IPS-18c (cell line): ENCODE measurements around the gene HLA-A.
"Not testable (repeated sequence)": the region's sequence is repeated elsewhere in the genome, so short reads cannot be mapped to it uniquely, and the experiment has no call there.

Experiments
- H3K4me3 ChIP-seq: 2 replicates; pipeline ENCODE4 v1.7.0; 2013; ENCODE audit warnings: low read depth, mild to moderate bottlenecking, low read length, moderate library complexity; ENCODE audit not compliant: insufficient read depth
- H3K9me3 ChIP-seq: one replicate; pipeline ENCODE4 v1.6.1; 2013; ENCODE audit warnings: mild to moderate bottlenecking, low read length, moderate library complexity; ENCODE audit not compliant: control insufficient read depth, insufficient read depth

Gene HLA-A

GRCh38 chr6:29926413-29927274, 15.7 kb upstream of the HLA-A start:
- Histone ChIP-seq H3K4me3 (peak overlapping the region; percentile 59; the same call in 1 of the 2 replicates), H3K9me3 (peaks cover 4% of the 10 kb centered on the region)

GRCh38 chr6:29927275-29927569, 15.1 kb upstream of the HLA-A start:
- no peak overlapping the region for H3K4me3 ChIP-seq

GRCh38 chr6:29927841-29928388, 14.4 kb upstream of the HLA-A start:
- Histone ChIP-seq H3K9me3 (peaks cover 4% of the 10 kb centered on the region), H3K4me3 (no peak overlapping the region)

More at GRCh38 chr6:29927275-29927569, 15.1 kb upstream of the HLA-A start:
- peaks cover 4% of the 10 kb centered on the region for H3K9me3 ChIP-seq

- H3K9me3 ChIP-seq: not testable (repeated sequence)
Observed at GRCh38 chr6:29930047-29930446, 12.3 kb upstream of the HLA-A start.

GRCh38 chr6:29933955-29934354, 8.4 kb upstream of the HLA-A start:
- Histone ChIP-seq H3K9me3 (no peaks in the 10 kb centered on the region), H3K4me3 (no peak overlapping the region; the same call in 1 of the 2 replicates)

More at GRCh38 chr6:29930047-29930446, 12.3 kb upstream of the HLA-A start:
- H3K4me3 ChIP-seq: not testable (repeated sequence)

- H3K9me3 ChIP-seq: no peaks in the 10 kb centered on the region
- H3K4me3 ChIP-seq: no peak overlapping the region
Observed at GRCh38 chr6:29935273-29935955, 6.9 kb upstream of the HLA-A start.

- Histone ChIP-seq H3K4me3 (no peak overlapping the region), H3K9me3 (no peaks in the 10 kb centered on the region)
Observed at GRCh38 chr6:29938746-29939508, 3.4 kb upstream of the HLA-A start.

- H3K9me3 ChIP-seq: no peaks in the 10 kb centered on the region
Observed at GRCh38 chr6:29941016-29941415, 1.3 kb upstream of the HLA-A start.

GRCh38 chr6:29941471-29941870, 861 bp upstream of the HLA-A start:
- H3K4me3 ChIP-seq: no peak overlapping the region
- no peaks in the 10 kb centered on the region for H3K9me3 ChIP-seq

More at GRCh38 chr6:29941016-29941415, 1.3 kb upstream of the HLA-A start:
- no peak overlapping the region for H3K4me3 ChIP-seq

GRCh38 chr6:29941916-29942274, 437 bp upstream of the HLA-A start:
- Histone ChIP-seq H3K9me3 (no peaks in the 10 kb centered on the region), H3K4me3 (no peak overlapping the region; the same call in 1 of the 2 replicates)

GRCh38 chr6:29943053-29943966, 978 bp downstream of the HLA-A start:
- Histone ChIP-seq H3K9me3 (no peaks in the 10 kb centered on the region), H3K4me3 (peak overlapping the region; percentile 56)

GRCh38 chr6:29945281-29945820, 3.0 kb downstream of the HLA-A start:
- Histone ChIP-seq H3K9me3 (no peaks in the 10 kb centered on the region), H3K4me3 (no peak overlapping the region)

GRCh38 chr6:29946223-29947076, 4.1 kb downstream of the HLA-A start:
- H3K4me3 ChIP-seq: no peak overlapping the region
- H3K9me3 ChIP-seq: no peaks in the 10 kb centered on the region

- H3K4me3 ChIP-seq: no peak overlapping the region
Observed at GRCh38 chr6:29947077-29947980, 5.0 kb downstream of the HLA-A start.

GRCh38 chr6:29948277-29948676, 5.9 kb downstream of the HLA-A start:
- Histone ChIP-seq H3K4me3 (no peak overlapping the region), H3K9me3 (no peaks in the 10 kb centered on the region)

More at GRCh38 chr6:29947077-29947980, 5.0 kb downstream of the HLA-A start:
- no peaks in the 10 kb centered on the region for H3K9me3 ChIP-seq
